GM12878 (cell line): ENCODE results near the gene ZDHHC3.

Experiments
- GABPA ChIP-seq: IDR thresholded peaks from 2 replicates; pipeline ENCODE4 v1.6.1; 2014; ENCODE audit warnings: antibody characterized with exemption, low read depth, mild to moderate bottlenecking, inconsistent platforms
- MYC ChIP-seq: IDR thresholded peaks from 2 replicates; pipeline ENCODE4 v1.6.1; 2011; ENCODE audit warnings: mild to moderate bottlenecking, low read length, moderate library complexity, inconsistent platforms; ENCODE audit not compliant: insufficient read depth, insufficient replicate concordance, insufficient read length, severe bottlenecking
- NFXL1 ChIP-seq: fragments of 450-650 bp; IDR thresholded peaks from 2 replicates; pipeline ENCODE4 v1.6.1; 2017; ENCODE audit warnings: antibody characterized with exemption, mild to moderate bottlenecking, borderline replicate concordance
- NR2C1 ChIP-seq: fragments of 450-650 bp; IDR thresholded peaks from 2 replicates; pipeline ENCODE4 v1.6.1; 2017; ENCODE audit warnings: antibody characterized with exemption, mild to moderate bottlenecking, moderate library complexity
- SIX5 ChIP-seq: IDR thresholded peaks from 2 replicates; pipeline ENCODE4 v1.6.1; 2011; ENCODE audit warnings: mild to moderate bottlenecking, low read depth, low read length, moderate library complexity; ENCODE audit not compliant: severe bottlenecking
- TAF1 ChIP-seq: IDR thresholded peaks from 2 replicates; pipeline ENCODE4 v1.6.1; 2011; ENCODE audit warnings: mild to moderate bottlenecking, low read depth, low read length, borderline replicate concordance
- ZNF274 ChIP-seq: IDR thresholded peaks from one replicate; pipeline ENCODE4 v1.8.0; 2011; ENCODE audit not compliant: insufficient read length, insufficient read depth
- TF ChIP-seq, protein P1 (sequence below): fragments of 450-650 bp; IDR thresholded peaks from 2 replicates; pipeline ENCODE4 v1.6.1; 2018; ENCODE audit warnings: mild to moderate bottlenecking, low read depth, moderate library complexity; ENCODE audit not compliant: partially characterized antibody
- TF ChIP-seq, protein P2 (sequence below): IDR thresholded peaks from 2 replicates; pipeline ENCODE4 v1.6.1; 2012; ENCODE audit warnings: low read length, inconsistent platforms
- TF ChIP-seq, protein P3 (sequence below), 3 experiments: IDR thresholded peaks in 2 of 3; conservative IDR thresholded peaks in 1 of 3; 2 replicates each; pipeline ENCODE4 v1.5.1; 2011; ENCODE audit warnings: low read depth in 3 of 3, low read length in 3 of 3, mild to moderate bottlenecking in 3 of 3, control low read depth in 2 of 3, moderate library complexity in 2 of 3, inconsistent platforms in 1 of 3, mixed read lengths in 1 of 3; ENCODE audit not compliant: control insufficient read depth in 2 of 3, insufficient read depth in 1 of 3; ENCODE audit errors: extremely low read depth in 1 of 3
- TF ChIP-seq, protein P4 (sequence below): fragments of 450-650 bp; IDR thresholded peaks from 2 replicates; pipeline ENCODE4 v1.6.1; 2016; ENCODE audit warnings: mild to moderate bottlenecking

DNA sequence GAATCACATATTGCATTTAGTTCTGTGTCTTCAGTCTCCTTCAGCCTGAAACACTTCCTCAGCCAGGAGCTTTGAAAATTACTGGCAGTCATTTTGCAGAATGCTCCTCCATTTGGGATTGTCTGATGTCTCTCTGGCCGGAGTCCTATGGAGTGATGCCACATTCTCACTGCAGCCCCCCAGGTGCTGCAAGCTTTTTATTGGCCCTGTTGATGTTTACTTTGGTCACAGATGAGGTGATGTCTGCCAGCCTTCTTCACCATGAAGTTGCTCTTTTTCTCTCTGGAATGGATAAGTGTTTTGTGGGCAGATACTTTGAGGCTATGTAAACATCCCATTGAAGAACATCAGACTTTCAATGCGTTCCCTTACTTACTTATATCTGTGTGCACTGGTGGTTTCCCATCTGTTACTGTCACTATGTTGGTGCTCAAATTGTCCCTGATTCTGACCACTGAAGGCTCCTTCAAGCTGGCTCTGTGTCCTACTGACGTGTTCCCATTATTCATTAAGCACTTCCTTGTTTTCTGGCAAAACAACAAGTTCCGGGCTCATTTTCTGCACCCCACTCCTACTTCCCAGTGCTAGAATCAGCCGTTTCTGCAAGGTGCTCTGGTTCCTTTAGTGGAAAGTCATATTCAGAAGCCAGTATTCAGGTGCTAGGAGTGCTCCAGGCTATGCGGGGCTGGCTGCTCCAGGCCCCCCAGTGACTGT lies 48.7 kb upstream of the ZDHHC3 start:
- TF ChIP-seq, protein P1, sequence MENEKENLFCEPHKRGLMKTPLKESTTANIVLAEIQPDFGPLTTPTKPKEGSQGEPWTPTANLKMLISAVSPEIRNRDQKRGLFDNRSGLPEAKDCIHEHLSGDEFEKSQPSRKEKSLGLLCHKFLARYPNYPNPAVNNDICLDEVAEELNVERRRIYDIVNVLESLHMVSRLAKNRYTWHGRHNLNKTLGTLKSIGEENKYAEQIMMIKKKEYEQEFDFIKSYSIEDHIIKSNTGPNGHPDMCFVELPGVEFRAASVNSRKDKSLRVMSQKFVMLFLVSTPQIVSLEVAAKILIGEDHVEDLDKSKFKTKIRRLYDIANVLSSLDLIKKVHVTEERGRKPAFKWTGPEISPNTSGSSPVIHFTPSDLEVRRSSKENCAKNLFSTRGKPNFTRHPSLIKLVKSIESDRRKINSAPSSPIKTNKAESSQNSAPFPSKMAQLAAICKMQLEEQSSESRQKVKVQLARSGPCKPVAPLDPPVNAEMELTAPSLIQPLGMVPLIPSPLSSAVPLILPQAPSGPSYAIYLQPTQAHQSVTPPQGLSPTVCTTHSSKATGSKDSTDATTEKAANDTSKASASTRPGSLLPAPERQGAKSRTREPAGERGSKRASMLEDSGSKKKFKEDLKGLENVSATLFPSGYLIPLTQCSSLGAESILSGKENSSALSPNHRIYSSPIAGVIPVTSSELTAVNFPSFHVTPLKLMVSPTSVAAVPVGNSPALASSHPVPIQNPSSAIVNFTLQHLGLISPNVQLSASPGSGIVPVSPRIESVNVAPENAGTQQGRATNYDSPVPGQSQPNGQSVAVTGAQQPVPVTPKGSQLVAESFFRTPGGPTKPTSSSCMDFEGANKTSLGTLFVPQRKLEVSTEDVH, result no peak
- no peak for TF ChIP-seq NR2C1
- TF ChIP-seq, protein P2, sequence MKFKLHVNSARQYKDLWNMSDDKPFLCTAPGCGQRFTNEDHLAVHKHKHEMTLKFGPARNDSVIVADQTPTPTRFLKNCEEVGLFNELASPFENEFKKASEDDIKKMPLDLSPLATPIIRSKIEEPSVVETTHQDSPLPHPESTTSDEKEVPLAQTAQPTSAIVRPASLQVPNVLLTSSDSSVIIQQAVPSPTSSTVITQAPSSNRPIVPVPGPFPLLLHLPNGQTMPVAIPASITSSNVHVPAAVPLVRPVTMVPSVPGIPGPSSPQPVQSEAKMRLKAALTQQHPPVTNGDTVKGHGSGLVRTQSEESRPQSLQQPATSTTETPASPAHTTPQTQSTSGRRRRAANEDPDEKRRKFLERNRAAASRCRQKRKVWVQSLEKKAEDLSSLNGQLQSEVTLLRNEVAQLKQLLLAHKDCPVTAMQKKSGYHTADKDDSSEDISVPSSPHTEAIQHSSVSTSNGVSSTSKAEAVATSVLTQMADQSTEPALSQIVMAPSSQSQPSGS, result no peak
- no peak for TF ChIP-seq TAF1
- TF ChIP-seq ZNF274, result no peak
- TF ChIP-seq, protein P3, sequence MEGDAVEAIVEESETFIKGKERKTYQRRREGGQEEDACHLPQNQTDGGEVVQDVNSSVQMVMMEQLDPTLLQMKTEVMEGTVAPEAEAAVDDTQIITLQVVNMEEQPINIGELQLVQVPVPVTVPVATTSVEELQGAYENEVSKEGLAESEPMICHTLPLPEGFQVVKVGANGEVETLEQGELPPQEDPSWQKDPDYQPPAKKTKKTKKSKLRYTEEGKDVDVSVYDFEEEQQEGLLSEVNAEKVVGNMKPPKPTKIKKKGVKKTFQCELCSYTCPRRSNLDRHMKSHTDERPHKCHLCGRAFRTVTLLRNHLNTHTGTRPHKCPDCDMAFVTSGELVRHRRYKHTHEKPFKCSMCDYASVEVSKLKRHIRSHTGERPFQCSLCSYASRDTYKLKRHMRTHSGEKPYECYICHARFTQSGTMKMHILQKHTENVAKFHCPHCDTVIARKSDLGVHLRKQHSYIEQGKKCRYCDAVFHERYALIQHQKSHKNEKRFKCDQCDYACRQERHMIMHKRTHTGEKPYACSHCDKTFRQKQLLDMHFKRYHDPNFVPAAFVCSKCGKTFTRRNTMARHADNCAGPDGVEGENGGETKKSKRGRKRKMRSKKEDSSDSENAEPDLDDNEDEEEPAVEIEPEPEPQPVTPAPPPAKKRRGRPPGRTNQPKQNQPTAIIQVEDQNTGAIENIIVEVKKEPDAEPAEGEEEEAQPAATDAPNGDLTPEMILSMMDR (IDR thresholded peaks at IDR 0.05 in 2 of 3, conservative IDR thresholded peaks at IDR 0.05 in 1 of 3; ENCODE audit: control insufficient read depth in 2 of 3, extremely low read depth in 1 of 3, insufficient read depth in 1 of 3, low read depth in 3 of 3, low read length in 3 of 3), result no peak
- TF ChIP-seq, protein P4, sequence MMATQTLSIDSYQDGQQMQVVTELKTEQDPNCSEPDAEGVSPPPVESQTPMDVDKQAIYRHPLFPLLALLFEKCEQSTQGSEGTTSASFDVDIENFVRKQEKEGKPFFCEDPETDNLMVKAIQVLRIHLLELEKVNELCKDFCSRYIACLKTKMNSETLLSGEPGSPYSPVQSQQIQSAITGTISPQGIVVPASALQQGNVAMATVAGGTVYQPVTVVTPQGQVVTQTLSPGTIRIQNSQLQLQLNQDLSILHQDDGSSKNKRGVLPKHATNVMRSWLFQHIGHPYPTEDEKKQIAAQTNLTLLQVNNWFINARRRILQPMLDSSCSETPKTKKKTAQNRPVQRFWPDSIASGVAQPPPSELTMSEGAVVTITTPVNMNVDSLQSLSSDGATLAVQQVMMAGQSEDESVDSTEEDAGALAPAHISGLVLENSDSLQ, result no peak
- no peak for TF ChIP-seq MYC
- TF ChIP-seq SIX5, result no peak
- TF ChIP-seq GABPA, result no peak
- TF ChIP-seq NFXL1, result no peak
